A549 (cell line): ENCODE results near the gene CCSER1.

ENCODE experiments used
- CTCF ChIP-seq: fragments of >200 bp; sonication (Bioruptor Twin); formaldehyde crosslinking; IDR thresholded peaks from 3 replicates; pipeline ENCODE4 v1.5.1; 2016
- EP300 ChIP-seq, 2 experiments: fragments of >200 bp; sonication (Bioruptor Twin); formaldehyde crosslinking; IDR thresholded peaks; 2 replicates in 1 of 2; 3 replicates in 1 of 2; pipeline ENCODE4 v1.6.1; 2016 to 2017
- ESRRA ChIP-seq: fragments of 150-350 bp; IDR thresholded peaks from 2 replicates; pipeline ENCODE4 v1.6.1; 2014; ENCODE audit warnings: mild to moderate bottlenecking, low read length, borderline replicate concordance
- JUNB ChIP-seq: fragments of >200 bp; sonication (Bioruptor Twin); formaldehyde crosslinking; IDR thresholded peaks from 2 replicates; pipeline ENCODE4 v1.6.1; 2016
- MAZ ChIP-seq: fragments of 150-350 bp; IDR thresholded peaks from 2 replicates; pipeline ENCODE4 v1.6.1; 2014; ENCODE audit warnings: antibody characterized with exemption, low read depth, low read length, borderline replicate concordance
- NR3C1 ChIP-seq: fragments of >200 bp; sonication (Bioruptor Twin); formaldehyde crosslinking; IDR thresholded peaks from 3 replicates; pipeline ENCODE4 v1.6.1; 2017
- PHF8 ChIP-seq: fragments of 200-600 bp; sonication (generic); IDR thresholded peaks from 2 replicates; pipeline ENCODE4 v1.6.1; 2016; ENCODE audit warnings: low read depth, mild to moderate bottlenecking, antibody characterized with exemption, moderate library complexity, borderline replicate concordance
- POLR2A ChIP-seq: IDR thresholded peaks from 2 replicates; pipeline ENCODE4 v1.6.1; 2012; ENCODE audit warnings: mild to moderate bottlenecking, low read length
- RAD21 ChIP-seq, 2 experiments: fragments of >200 bp in 1 of 2; sonication (Bioruptor Twin) in 1 of 2; formaldehyde crosslinking in 1 of 2; IDR thresholded peaks in 1 of 2; conservative IDR thresholded peaks in 1 of 2; 2 replicates in 1 of 2; 3 replicates in 1 of 2; pipeline ENCODE4 v1.6.1; 2012 to 2018; ENCODE audit warnings: inconsistent platforms in 1 of 2
- REST ChIP-seq: fragments of 200-600 bp; sonication (generic); IDR thresholded peaks from 2 replicates; pipeline ENCODE4 v1.6.1; 2016; ENCODE audit warnings: antibody characterized with exemption, mild to moderate bottlenecking, moderate library complexity
- RFX5 ChIP-seq: fragments of 450-650 bp; IDR thresholded peaks from 2 replicates; pipeline ENCODE4 v1.7.1; 2014; ENCODE audit warnings: antibody characterized with exemption, mild to moderate bottlenecking, moderate library complexity
- TP53 ChIP-seq: fragments of 250-450 bp; sonication (Bioruptor Pico); IDR thresholded peaks from 2 replicates; pipeline ENCODE4 v1.5.0; 2021; ENCODE audit warnings: mild to moderate bottlenecking, moderate library complexity
- USF2 ChIP-seq: fragments of 450-650 bp; IDR thresholded peaks from 2 replicates; pipeline ENCODE4 v1.6.1; 2014; ENCODE audit warnings: antibody characterized with exemption

GRCh38 chr4:90540536-90540935 lies 413.3 kb downstream of the CCSER1 start:
- TF ChIP-seq CTCF: no peak
- no peak for TF ChIP-seq REST
- no peak for TF ChIP-seq EP300 (IDR thresholded peaks at IDR 0.05)
- no peak for TF ChIP-seq NR3C1
- no peak for TF ChIP-seq POLR2A
- TF ChIP-seq PHF8: no peak
- no peak for TF ChIP-seq RFX5
- TF ChIP-seq JUNB: no peak
- TF ChIP-seq ESRRA: no peak
- no peak for TF ChIP-seq TP53 (CRISPR knock-in tag)
- no peak for TF ChIP-seq USF2
- no peak for TF ChIP-seq RAD21 (conservative IDR thresholded peaks at IDR 0.05 in 1 of 2, IDR thresholded peaks at IDR 0.05 in 1 of 2)
- TF ChIP-seq MAZ: no peak
